ENCODE results near the gene NCOA7.

DNA sequence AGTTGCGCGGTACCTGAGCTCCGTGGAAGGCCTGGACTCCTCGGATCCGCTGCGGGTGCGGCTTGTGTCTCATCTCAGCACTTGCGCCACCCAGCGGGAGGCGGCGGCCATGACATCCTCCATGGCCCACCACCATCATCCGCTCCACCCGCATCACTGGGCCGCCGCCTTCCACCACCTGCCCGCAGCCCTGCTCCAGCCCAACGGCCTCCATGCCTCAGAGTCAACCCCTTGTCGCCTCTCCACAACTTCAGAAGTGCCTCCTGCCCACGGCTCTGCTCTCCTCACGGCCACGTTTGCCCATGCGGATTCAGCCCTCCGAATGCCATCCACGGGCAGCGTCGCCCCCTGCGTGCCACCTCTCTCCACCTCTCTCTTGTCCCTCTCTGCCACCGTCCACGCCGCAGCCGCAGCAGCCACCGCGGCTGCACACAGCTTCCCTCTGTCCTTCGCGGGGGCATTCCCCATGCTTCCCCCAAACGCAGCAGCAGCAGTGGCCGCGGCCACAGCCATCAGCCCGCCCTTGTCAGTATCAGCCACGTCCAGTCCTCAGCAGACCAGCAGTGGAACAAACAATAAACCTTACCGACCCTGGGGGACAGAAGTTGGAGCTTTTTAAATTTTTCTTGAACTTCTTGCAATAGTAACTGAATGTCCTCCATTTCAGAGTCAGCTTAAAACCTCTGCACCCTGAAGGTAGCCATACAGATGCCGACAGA is 31.4 kb upstream of the NCOA7 start:
- TF ChIP-seq EGR1 (IDR thresholded peaks at IDR 0.05; ENCODE audit: low read depth in 2 of 2) (no peak), YY1 (IDR thresholded peaks at IDR 0.05) (no peak), SP1 (IDR thresholded peaks at IDR 0.05) (no peak), RAD21 (IDR thresholded peaks at IDR 0.05) (no peak), RXRA (IDR thresholded peaks at IDR 0.05) (no peak), GABPA (IDR thresholded peaks at IDR 0.05 in 1 of 2, conservative IDR thresholded peaks at IDR 0.05 in 1 of 2) (no peak), TAF1 (conservative IDR thresholded peaks at IDR 0.05) (no peak), NR2F2 (IDR thresholded peaks at IDR 0.05) (no peak)
- TF ChIP-seq, protein P1, sequence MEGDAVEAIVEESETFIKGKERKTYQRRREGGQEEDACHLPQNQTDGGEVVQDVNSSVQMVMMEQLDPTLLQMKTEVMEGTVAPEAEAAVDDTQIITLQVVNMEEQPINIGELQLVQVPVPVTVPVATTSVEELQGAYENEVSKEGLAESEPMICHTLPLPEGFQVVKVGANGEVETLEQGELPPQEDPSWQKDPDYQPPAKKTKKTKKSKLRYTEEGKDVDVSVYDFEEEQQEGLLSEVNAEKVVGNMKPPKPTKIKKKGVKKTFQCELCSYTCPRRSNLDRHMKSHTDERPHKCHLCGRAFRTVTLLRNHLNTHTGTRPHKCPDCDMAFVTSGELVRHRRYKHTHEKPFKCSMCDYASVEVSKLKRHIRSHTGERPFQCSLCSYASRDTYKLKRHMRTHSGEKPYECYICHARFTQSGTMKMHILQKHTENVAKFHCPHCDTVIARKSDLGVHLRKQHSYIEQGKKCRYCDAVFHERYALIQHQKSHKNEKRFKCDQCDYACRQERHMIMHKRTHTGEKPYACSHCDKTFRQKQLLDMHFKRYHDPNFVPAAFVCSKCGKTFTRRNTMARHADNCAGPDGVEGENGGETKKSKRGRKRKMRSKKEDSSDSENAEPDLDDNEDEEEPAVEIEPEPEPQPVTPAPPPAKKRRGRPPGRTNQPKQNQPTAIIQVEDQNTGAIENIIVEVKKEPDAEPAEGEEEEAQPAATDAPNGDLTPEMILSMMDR (IDR thresholded peaks at IDR 0.05; ENCODE audit: low read depth, low read length, missing input control): no peak
- TF ChIP-seq, protein P2, sequence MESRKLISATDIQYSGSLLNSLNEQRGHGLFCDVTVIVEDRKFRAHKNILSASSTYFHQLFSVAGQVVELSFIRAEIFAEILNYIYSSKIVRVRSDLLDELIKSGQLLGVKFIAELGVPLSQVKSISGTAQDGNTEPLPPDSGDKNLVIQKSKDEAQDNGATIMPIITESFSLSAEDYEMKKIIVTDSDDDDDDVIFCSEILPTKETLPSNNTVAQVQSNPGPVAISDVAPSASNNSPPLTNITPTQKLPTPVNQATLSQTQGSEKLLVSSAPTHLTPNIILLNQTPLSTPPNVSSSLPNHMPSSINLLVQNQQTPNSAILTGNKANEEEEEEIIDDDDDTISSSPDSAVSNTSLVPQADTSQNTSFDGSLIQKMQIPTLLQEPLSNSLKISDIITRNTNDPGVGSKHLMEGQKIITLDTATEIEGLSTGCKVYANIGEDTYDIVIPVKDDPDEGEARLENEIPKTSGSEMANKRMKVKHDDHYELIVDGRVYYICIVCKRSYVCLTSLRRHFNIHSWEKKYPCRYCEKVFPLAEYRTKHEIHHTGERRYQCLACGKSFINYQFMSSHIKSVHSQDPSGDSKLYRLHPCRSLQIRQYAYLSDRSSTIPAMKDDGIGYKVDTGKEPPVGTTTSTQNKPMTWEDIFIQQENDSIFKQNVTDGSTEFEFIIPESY (IDR thresholded peaks at IDR 0.05): no peak
- TF ChIP-seq, protein P3, sequence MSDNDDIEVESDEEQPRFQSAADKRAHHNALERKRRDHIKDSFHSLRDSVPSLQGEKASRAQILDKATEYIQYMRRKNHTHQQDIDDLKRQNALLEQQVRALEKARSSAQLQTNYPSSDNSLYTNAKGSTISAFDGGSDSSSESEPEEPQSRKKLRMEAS (IDR thresholded peaks at IDR 0.05): no peak
- TF ChIP-seq, protein P4, sequence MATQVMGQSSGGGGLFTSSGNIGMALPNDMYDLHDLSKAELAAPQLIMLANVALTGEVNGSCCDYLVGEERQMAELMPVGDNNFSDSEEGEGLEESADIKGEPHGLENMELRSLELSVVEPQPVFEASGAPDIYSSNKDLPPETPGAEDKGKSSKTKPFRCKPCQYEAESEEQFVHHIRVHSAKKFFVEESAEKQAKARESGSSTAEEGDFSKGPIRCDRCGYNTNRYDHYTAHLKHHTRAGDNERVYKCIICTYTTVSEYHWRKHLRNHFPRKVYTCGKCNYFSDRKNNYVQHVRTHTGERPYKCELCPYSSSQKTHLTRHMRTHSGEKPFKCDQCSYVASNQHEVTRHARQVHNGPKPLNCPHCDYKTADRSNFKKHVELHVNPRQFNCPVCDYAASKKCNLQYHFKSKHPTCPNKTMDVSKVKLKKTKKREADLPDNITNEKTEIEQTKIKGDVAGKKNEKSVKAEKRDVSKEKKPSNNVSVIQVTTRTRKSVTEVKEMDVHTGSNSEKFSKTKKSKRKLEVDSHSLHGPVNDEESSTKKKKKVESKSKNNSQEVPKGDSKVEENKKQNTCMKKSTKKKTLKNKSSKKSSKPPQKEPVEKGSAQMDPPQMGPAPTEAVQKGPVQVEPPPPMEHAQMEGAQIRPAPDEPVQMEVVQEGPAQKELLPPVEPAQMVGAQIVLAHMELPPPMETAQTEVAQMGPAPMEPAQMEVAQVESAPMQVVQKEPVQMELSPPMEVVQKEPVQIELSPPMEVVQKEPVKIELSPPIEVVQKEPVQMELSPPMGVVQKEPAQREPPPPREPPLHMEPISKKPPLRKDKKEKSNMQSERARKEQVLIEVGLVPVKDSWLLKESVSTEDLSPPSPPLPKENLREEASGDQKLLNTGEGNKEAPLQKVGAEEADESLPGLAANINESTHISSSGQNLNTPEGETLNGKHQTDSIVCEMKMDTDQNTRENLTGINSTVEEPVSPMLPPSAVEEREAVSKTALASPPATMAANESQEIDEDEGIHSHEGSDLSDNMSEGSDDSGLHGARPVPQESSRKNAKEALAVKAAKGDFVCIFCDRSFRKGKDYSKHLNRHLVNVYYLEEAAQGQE (IDR thresholded peaks at IDR 0.05): no peak
- TF ChIP-seq, protein P5, sequence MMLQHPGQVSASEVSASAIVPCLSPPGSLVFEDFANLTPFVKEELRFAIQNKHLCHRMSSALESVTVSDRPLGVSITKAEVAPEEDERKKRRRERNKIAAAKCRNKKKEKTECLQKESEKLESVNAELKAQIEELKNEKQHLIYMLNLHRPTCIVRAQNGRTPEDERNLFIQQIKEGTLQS (IDR thresholded peaks at IDR 0.05): no peak

Measured in liver (tissue), 3 donors.